PFSK-1 (cell line): ENCODE data around the gene SNORC.

Source experiments
- FOXP2 ChIP-seq: optimal IDR thresholded peaks from 2 replicates; pipeline ENCODE3; 2011; ENCODE audit warnings: borderline replicate concordance, control low read depth, inconsistent platforms; ENCODE audit not compliant: insufficient read depth; ENCODE audit errors: extremely low read length, extremely low read depth
- POLR2AphosphoS5 ChIP-seq: IDR thresholded peaks from 2 replicates; pipeline ENCODE4 v1.6.1; 2012; ENCODE audit warnings: low read depth, mild to moderate bottlenecking, control low read depth, low read length, moderate library complexity
- SIN3A ChIP-seq: IDR thresholded peaks from 2 replicates; pipeline ENCODE4 v1.6.1; 2012; ENCODE audit warnings: mild to moderate bottlenecking, low read length, moderate library complexity, borderline replicate concordance; ENCODE audit not compliant: insufficient read depth
- TAF1 ChIP-seq: IDR thresholded peaks from 2 replicates; pipeline ENCODE4 v1.6.1; 2012; ENCODE audit warnings: low read length, control low read depth, borderline replicate concordance; ENCODE audit not compliant: insufficient read depth
- TF ChIP-seq, protein P1 (sequence below), 2 experiments: IDR thresholded peaks; 2 replicates each; pipeline versions ENCODE4 v1.6.1 to v1.8.0; 2011 to 2012; ENCODE audit warnings: low read depth in 2 of 2, low read length in 2 of 2, control low read depth in 1 of 2, inconsistent platforms in 1 of 2, mild to moderate bottlenecking in 1 of 2, moderate library complexity in 1 of 2; ENCODE audit not compliant: insufficient read depth in 1 of 2

SNORC gene

DNA sequence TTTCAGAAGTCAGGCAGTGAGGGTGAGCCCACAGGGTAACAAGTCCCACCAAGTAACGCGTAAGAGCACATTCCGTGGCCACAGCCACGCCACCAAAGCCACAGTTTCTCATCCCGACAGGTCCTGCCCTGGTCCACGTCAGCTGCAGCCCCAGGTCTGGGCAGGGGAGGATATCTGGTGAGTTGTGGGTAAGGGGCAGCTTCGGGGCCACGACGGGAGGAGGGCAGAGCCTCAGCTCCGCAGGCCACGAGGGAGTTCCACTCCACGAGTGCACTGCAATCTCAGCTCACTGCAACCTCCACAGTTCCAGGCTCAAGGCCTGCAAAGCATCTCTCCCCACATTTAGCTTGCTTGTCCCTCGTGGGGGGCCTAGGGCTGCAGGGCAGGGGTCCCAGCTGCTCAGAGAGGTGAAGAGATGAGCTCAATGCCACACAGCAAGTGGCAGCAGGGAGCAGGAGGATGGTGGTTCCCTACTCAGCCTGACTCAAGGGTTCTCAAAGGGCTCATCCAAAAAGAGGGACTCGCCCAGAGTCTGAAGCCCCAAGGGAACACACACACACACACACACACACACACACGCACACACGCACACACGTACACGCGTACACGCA is 12.5 kb downstream of the SNORC start:
- TF ChIP-seq TAF1 (no peak), SIN3A (no peak), POLR2AphosphoS5 (no peak), FOXP2 (no peak)
- TF ChIP-seq, protein P1, sequence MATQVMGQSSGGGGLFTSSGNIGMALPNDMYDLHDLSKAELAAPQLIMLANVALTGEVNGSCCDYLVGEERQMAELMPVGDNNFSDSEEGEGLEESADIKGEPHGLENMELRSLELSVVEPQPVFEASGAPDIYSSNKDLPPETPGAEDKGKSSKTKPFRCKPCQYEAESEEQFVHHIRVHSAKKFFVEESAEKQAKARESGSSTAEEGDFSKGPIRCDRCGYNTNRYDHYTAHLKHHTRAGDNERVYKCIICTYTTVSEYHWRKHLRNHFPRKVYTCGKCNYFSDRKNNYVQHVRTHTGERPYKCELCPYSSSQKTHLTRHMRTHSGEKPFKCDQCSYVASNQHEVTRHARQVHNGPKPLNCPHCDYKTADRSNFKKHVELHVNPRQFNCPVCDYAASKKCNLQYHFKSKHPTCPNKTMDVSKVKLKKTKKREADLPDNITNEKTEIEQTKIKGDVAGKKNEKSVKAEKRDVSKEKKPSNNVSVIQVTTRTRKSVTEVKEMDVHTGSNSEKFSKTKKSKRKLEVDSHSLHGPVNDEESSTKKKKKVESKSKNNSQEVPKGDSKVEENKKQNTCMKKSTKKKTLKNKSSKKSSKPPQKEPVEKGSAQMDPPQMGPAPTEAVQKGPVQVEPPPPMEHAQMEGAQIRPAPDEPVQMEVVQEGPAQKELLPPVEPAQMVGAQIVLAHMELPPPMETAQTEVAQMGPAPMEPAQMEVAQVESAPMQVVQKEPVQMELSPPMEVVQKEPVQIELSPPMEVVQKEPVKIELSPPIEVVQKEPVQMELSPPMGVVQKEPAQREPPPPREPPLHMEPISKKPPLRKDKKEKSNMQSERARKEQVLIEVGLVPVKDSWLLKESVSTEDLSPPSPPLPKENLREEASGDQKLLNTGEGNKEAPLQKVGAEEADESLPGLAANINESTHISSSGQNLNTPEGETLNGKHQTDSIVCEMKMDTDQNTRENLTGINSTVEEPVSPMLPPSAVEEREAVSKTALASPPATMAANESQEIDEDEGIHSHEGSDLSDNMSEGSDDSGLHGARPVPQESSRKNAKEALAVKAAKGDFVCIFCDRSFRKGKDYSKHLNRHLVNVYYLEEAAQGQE (IDR thresholded peaks at IDR 0.05; ENCODE audit: insufficient read depth in 1 of 2, low read depth in 2 of 2, low read length in 2 of 2), result no peak

DNA sequence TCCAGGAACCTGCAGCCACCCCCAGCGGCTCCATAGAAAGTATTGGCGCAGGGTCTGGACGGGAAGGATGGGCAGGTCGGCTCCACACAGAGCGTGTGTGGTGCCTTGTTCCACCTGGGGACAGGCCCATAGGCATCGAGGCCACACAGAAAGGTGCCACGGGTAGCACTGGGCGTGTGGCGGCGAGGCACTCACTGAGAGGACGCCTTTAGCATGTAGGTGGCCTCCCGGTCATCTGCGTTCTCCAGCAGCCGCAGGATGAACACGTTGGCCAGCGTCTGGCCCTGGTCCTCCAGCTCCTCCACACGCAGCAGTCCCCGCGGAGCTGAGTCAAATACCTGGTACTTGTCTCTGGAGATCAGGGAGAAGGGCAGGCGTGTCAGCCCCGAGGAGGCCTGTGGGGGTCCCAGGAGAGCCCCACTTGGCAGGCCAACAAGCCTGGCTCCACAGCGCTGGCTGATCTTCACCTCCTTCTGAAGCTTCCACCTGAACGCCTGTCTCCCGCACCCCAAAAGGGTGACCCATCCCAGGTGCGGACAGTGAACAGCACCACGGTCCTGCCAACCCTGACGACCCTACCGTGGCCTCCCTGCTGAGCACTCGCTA is 13.2 kb downstream of the SNORC start:
- TF ChIP-seq, protein P1 (IDR thresholded peaks at IDR 0.05; ENCODE audit: insufficient read depth in 1 of 2, low read depth in 2 of 2, low read length in 2 of 2), result no peak
- no peak for TF ChIP-seq FOXP2
- TF ChIP-seq TAF1, result no peak

DNA sequence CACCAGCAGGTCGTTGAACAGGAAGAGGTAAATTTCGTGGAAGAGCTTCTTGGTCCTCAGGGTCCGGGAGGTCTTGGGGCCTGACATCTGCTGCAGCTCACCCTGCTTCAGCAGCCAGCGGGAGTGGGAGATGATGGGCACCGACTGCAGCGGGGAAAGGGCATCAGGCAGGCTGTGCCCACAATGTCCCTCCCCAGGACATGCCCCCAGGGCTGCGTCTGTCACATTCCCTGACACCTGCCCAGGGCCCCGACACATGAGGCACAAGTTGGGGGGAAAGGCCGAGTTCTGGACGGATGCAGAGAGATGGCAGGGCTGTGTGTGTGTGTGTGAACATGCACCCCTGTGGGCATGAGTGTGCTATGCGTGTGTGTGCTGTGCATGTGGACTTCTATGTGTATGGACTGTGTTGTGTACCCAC is 13.9 kb downstream of the SNORC start:
- no peak for TF ChIP-seq POLR2AphosphoS5
- no peak for TF ChIP-seq FOXP2

DNA sequence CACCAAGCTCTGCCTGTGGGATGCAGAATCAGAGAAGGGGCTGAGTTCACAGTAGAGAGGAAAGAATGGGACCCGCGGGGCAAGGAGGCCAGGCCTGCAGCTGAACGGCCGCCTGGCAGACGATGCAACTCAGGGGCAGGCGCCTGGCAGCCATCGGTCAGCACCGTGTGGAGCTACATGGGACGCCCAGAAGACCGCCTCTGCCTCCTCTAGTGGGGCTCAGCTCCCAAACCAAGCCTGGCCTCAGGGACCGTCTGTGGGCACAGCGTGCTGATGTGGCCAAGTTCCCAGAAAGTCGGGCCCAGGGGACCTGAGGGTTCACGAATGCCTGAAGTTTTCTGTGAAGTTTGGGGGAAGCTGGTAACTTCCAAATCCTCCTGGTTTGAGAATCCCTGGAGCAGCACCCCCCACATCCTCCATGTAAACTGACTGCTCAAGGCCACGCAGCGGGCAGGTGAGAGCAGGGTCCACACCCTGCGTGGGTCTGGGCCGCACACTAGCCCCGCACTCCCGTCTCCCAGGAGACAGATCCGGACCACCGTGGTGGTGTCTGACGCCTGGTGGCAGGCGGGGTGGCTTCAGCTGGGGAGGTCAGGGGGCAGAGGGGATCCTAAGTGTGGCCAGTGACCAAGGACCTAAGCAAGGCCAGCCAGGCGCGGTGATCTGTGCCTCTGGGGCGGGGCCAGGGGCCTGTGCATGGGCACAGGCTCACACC is 14.6 kb downstream of the SNORC start:
- TF ChIP-seq POLR2AphosphoS5 (no peak), TAF1 (no peak), FOXP2 (no peak), SIN3A (no peak)
- TF ChIP-seq, protein P1 (IDR thresholded peaks at IDR 0.05; ENCODE audit: insufficient read depth in 1 of 2, low read depth in 2 of 2, low read length in 2 of 2), result no peak

DNA sequence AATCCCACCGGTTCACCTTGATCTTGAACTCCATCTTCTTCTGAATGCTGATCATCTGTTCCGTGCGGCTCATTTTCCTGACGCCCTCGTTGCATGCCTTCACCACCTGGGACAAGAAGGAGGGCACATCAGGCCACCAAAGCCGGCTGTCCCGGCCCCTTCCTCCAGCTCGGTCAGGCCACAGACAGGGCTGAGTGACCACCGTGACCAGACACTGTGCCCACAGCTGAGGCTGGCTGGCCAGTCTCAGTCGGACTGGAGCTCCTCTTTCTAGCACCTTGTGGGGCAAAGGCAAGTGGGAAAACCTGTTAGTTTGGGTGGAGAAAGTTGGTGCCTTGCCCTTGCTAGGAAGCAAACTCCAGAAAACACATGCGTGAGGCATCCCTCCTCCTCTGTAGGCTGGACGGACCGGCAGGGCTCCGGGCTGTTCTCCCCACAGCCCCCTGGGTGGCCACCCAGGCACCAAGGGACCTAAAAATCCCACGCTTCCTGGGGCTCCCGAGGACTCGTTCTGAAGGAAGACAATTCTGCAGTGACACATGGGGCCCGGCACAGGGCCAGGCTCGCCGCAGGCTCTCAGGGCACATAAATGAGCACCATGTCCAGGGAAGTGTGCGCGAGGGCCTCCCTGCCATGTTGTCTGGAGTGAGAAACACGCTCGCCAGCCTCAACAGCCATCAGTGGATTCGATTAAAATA is 15.3 kb downstream of the SNORC start:
- no peak for TF ChIP-seq FOXP2
- TF ChIP-seq, protein P1 (IDR thresholded peaks at IDR 0.05; ENCODE audit: insufficient read depth in 1 of 2, low read depth in 2 of 2, low read length in 2 of 2), result no peak
- TF ChIP-seq TAF1, result no peak
- no peak for TF ChIP-seq POLR2AphosphoS5
- no peak for TF ChIP-seq SIN3A
